Activated CD4-positive, alpha-beta T cell treated with anti-CD3 and anti-CD28 coated beads for 36 hours (primary cell): ENCODE data around the gene PRKCI. TPM values are rescaled to one million over a fixed set of nuclear protein-coding genes. Genes with fewer than 3 reads are reported as not detected.
A peak's percentile ranks its signal among the peaks of the same experiment; 100 is the strongest.
"Not testable (repeated sequence)": the region's sequence is repeated elsewhere in the genome, so short reads cannot be mapped to it uniquely, and the experiment has no call there.

Source experiments
- ATAC-seq: fragments of 200-7000 bp; cut with Tn5 transposase; one replicate; pipeline ENCODE4 v1.10.0; 2021; ENCODE audit warnings: mild to moderate bottlenecking, moderate library complexity
- CTCF ChIA-PET: fragments of 350-600 bp; sonication (Branson Sonifier 250); formaldehyde crosslinking; loops from one replicate; lab custom pipeline; 2021; ENCODE audit warnings: antibody characterized with exemption; lab: Charles Lee
- POLR2A ChIA-PET: fragments of 350-600 bp; sonication (Branson Sonifier 250); formaldehyde crosslinking; loops from one replicate; lab custom pipeline; 2021; ENCODE audit warnings: antibody characterized with exemption, inconsistent platforms; lab: Charles Lee
- DNase-seq: peaks from one replicate; pipeline ENCODE4 v3.0.0-alpha.2; 2020
- H3K27ac Mint-ChIP-seq: one replicate; pipeline ENCODE4 v1.8.0; 2021; ENCODE audit warnings: mixed read lengths
- H3K27me3 Mint-ChIP-seq: one replicate; pipeline ENCODE4 v1.8.0; 2021; ENCODE audit warnings: mixed read lengths
- H3K36me3 Mint-ChIP-seq: one replicate; pipeline ENCODE4 v1.8.0; 2021; ENCODE audit warnings: low read depth, mixed read lengths
- H3K4me1 Mint-ChIP-seq: one replicate; pipeline ENCODE4 v1.8.0; 2021; ENCODE audit warnings: mixed read lengths
- H3K4me3 Mint-ChIP-seq: one replicate; pipeline ENCODE4 v1.8.0; 2021; ENCODE audit warnings: mild to moderate bottlenecking, moderate library complexity, mixed read lengths
- H3K9me3 Mint-ChIP-seq: one replicate; pipeline ENCODE4 v1.8.0; 2021; ENCODE audit warnings: low read depth, mixed read lengths
- intact Hi-C, 2 experiments: fragments of 100-400 bp; cut with DNase I in 1 of 2; cut with micrococcal nuclease in 1 of 2; formaldehyde crosslinking; loops; one replicate each; pipeline versions ENCODE4 v1.14.2 to v1.15.1; 2022 to 2024; cut with DNase I, micrococcal nuclease
- total RNA-seq, 2 experiments: library from RNA; stranded (reverse); gene quantifications; one replicate each; pipeline ENCODE4 v1.2.3, GENCODE V29; 2021

The PRKCI gene
- total RNA-seq, 2 experiments from 2014 or later = 32.3 to 33.0 TPM

DNA sequence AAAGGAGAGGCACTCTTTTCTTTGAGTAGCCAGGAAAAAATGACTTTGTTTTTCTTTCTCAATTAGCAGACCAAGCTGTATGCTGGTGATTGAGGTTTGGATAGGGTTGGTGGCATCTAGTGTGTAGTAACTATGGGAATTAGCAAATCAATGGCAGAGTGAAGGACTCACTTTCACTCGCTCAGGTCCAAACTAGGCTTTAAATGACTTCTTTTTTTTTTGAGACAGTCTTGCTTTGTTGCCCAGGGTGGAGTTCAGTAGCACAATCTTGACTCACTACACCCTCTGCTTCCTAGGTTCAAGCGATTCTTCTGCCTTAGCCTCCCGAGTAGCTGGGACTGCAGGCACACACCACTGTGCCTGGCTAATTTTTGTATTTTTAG lies 35.9 kb downstream of the PRKCI start:
- Mint-ChIP-seq H3K36me3 (peaks cover 51% of the 10 kb centered on the region), H3K27me3 (no peaks in the 10 kb centered on the region), H3K4me1 (peaks cover 43% of the 10 kb centered on the region), H3K9me3 (peaks cover 21% of the 10 kb centered on the region), H3K4me3 (no peak overlapping the region), H3K27ac (peak overlapping the region; percentile 84)
- intact Hi-C loops = loop anchor here (1.0 to 10.0 kb wide), 4 partner anchors 99 to 493 kb away; partner anchors contain the start of genes SKIL (in 2 of the 2), ACTRT3 (in 1 of the 2) and TERC (in 1 of the 2)
- ATAC-seq (peak; percentile 47), DNase-seq (no peak)
- CTCF ChIA-PET = interaction anchor here (0.7 to 1.2 kb wide), 2 partner anchors 41 to 396 kb away, joined by 3 read pairs; no protein-coding TSS in a partner anchor
- POLR2A ChIA-PET = interaction anchor here (0.7 to 1.1 kb wide), 2 partner anchors 33 to 98 kb away, joined by 3 to 4 read pairs; no protein-coding TSS in a partner anchor

GRCh38 chr3:170259907-170260306 lies 37.7 kb downstream of the PRKCI start:
- Mint-ChIP-seq H3K27me3 (no peaks in the 10 kb centered on the region), H3K9me3 (peaks cover 15% of the 10 kb centered on the region), H3K4me3 (no peak overlapping the region), H3K4me1 (peaks cover 43% of the 10 kb centered on the region), H3K36me3 (peaks cover 46% of the 10 kb centered on the region), H3K27ac (no peak overlapping the region)
- DNase-seq (no peak), ATAC-seq (peak; percentile 14)
- ChIA-PET CTCF (no interaction called here), POLR2A (no interaction called here)
- intact Hi-C loops = loop anchor here (5.0 to 10.0 kb wide), 3 partner anchors 97 to 495 kb away; partner anchors contain the start of genes ACTRT3 (in 1 of the 2), SKIL (in 1 of the 2) and TERC (in 1 of the 2)

- Mint-ChIP-seq H3K4me3 (no peak overlapping the region), H3K27me3 (no peaks in the 10 kb centered on the region), H3K36me3 (peaks cover 23% of the 10 kb centered on the region), H3K4me1 (no peaks in the 10 kb centered on the region), H3K27ac (no peak overlapping the region), H3K9me3 (no peaks in the 10 kb centered on the region)
- CTCF ChIA-PET = no interaction called here
- no peak for ATAC-seq
- intact Hi-C loops = no loop called here
- POLR2A ChIA-PET = no interaction called here
- no peak for DNase-seq
These were observed 45.6 kb downstream of the PRKCI start for GRCh38 chr3:170267793-170268192.

DNA sequence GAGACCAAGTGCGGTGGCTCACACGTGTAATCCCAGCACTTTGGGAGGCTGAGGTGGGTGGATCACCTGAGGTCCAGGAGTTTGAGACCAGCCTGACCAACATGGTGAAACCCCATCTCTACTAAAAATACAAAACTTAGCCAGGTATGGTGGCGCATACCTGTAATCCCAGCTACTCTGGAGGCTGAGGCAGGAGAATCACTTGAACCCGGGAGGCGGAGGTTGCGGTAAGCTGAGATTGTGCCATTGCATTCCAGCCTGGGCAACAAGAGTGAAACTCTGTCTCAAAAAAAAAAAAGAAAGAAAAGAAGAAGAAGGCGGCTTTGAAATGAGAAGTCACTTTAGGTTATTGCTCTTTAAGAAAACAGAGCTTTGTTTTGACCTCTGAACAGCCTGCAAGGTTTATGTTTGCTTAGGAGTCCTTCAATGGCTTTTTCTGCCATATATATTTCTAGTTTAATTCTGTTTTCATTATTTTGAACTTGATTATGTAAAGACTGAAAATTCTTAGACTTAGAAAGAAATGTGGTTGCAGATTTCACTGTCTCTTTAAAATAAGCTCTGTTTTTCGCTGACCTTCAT lies 47.5 kb downstream of the PRKCI start:
- ATAC-seq, H3K4me1 Mint-ChIP-seq, H3K4me3 Mint-ChIP-seq, POLR2A ChIA-PET, intact Hi-C loops, H3K27ac Mint-ChIP-seq, DNase-seq, H3K9me3 Mint-ChIP-seq, H3K27me3 Mint-ChIP-seq: not testable (repeated sequence)
- H3K36me3 Mint-ChIP-seq = peaks cover 24% of the 10 kb centered on the region
- CTCF ChIA-PET = interaction anchor here (0.7 kb wide), 1 partner anchor 209 kb away, joined by 3 read pairs; no protein-coding TSS in a partner anchor

GRCh38 chr3:170270282-170270881 lies 48.2 kb downstream of the PRKCI start:
- Mint-ChIP-seq H3K27me3 (no peaks in the 10 kb centered on the region), H3K4me3 (no peak overlapping the region), H3K9me3 (no peaks in the 10 kb centered on the region), H3K27ac (no peak overlapping the region), H3K4me1 (peaks cover 5% of the 10 kb centered on the region), H3K36me3 (peaks cover 19% of the 10 kb centered on the region)
- intact Hi-C loops = no loop called here
- no peak for DNase-seq
- ATAC-seq = no peak
- CTCF ChIA-PET = interaction anchor here (0.7 kb wide), 1 partner anchor 210 kb away, joined by 3 read pairs; no protein-coding TSS in a partner anchor
- POLR2A ChIA-PET = no interaction called here

DNA sequence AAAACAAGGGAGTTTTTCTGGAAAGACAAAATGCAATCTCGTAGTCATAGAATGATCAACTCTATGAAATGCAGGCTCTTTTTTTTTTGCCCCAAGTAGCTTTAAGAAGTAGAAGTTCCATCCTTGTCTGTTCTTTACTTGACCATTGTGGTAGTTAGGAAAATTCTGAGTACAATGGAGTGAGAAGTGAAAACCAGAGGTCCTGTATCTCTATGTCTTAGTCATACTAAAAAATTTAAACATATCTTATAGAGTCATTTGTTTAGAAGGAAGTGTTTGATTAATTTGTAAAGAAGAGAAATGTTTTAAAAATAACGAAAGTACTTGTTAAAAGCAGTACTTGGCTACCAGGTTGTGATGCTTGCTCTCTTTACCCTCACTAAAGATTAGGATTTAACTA lies 52.4 kb downstream of the PRKCI start:
- DNase-seq = no peak
- H3K4me3 Mint-ChIP-seq = no peak overlapping the region
- H3K27me3 Mint-ChIP-seq = no peaks in the 10 kb centered on the region
- ATAC-seq = no peak
- ChIA-PET CTCF (interaction anchor here (1.0 to 1.2 kb wide), 2 partner anchors 12 to 48 kb away, joined by 3 read pairs; no protein-coding TSS in a partner anchor), POLR2A (no interaction called here)
- no peak overlapping the region for H3K27ac Mint-ChIP-seq
- peaks cover 40% of the 10 kb centered on the region for H3K36me3 Mint-ChIP-seq
- no peaks in the 10 kb centered on the region for H3K9me3 Mint-ChIP-seq
- intact Hi-C loops = no loop called here
- peaks cover 25% of the 10 kb centered on the region for H3K4me1 Mint-ChIP-seq

DNA sequence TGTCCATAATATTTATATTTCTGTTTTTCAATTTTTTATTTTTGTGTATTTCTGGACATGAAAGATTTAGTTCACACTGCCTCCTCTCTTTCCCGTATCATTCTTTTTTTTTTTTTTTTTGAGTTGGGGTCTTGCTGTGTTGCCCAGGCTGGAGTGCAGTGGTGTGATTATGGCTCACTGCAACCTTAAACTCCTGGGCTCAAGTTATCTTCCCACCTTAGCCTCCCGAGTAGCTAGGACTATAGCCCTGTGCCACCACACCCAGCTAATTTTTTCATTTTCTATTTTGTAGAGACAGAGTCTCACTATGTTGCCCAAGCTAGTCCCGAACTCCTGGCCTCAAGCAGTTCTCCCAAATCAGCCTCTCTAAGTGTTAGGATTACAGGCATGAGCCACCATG lies 53.6 kb downstream of the PRKCI start:
- POLR2A ChIA-PET = interaction anchor here (0.7 kb wide), 1 partner anchor 97 kb away, joined by 9 read pairs; no protein-coding TSS in a partner anchor
- ATAC-seq = no peak
- intact Hi-C loops = no loop called here
- H3K27me3 Mint-ChIP-seq = no peaks in the 10 kb centered on the region
- peaks cover 43% of the 10 kb centered on the region for H3K36me3 Mint-ChIP-seq
- DNase-seq = no peak
- H3K4me3 Mint-ChIP-seq = no peak overlapping the region
- H3K27ac Mint-ChIP-seq = no peak overlapping the region
- H3K4me1 Mint-ChIP-seq = peaks cover 25% of the 10 kb centered on the region
- CTCF ChIA-PET = interaction anchor here (1.0 to 1.6 kb wide), 2 partner anchors 14 to 536 kb away, joined by 3 read pairs; no protein-coding TSS in a partner anchor
- H3K9me3 Mint-ChIP-seq = no peaks in the 10 kb centered on the region

DNA sequence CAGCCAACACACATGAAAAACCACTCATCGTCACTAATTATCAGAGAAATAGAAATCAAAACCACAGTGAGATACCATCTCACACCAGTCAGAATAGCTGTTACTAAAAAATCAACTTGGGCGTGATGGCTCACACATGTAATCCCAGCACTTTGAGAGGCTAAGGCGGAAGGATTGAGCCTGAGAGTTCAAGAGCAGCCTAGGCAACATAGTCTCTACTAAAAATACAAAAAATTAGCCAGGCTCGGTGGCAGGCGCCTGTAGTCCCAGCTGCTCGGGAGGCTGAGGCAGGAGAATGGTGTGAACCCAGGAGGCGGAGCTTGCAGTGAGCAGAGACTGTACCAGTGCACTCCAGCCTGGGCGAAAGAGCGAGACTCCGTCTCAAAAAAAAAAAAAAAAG lies 55.1 kb downstream of the PRKCI start:
- peaks cover 25% of the 10 kb centered on the region for H3K4me1 Mint-ChIP-seq
- H3K9me3 Mint-ChIP-seq, H3K27ac Mint-ChIP-seq, DNase-seq, intact Hi-C loops, POLR2A ChIA-PET, H3K27me3 Mint-ChIP-seq: not testable (repeated sequence)
- peak overlapping the region; percentile 58 for H3K4me3 Mint-ChIP-seq
- CTCF ChIA-PET = interaction anchor here (0.6 to 0.8 kb wide), 2 partner anchors 412 to 1295 kb away, joined by 3 to 4 read pairs; no protein-coding TSS in a partner anchor
- H3K36me3 Mint-ChIP-seq = peaks cover 39% of the 10 kb centered on the region
- ATAC-seq = peak; percentile 80

- Mint-ChIP-seq H3K4me1 (peaks cover 25% of the 10 kb centered on the region), H3K9me3 (no peaks in the 10 kb centered on the region), H3K4me3 (peak overlapping the region; percentile 58), H3K36me3 (peaks cover 38% of the 10 kb centered on the region), H3K27ac (peak overlapping the region; percentile 76), H3K27me3 (no peaks in the 10 kb centered on the region)
- DNase-seq (no peak), ATAC-seq (peak; percentile 54)
- ChIA-PET CTCF (interaction anchor here (0.6 to 0.8 kb wide), 3 partner anchors 77 to 1294 kb away, joined by 3 to 5 read pairs (median 4); no protein-coding TSS in a partner anchor), POLR2A (interaction anchor here (0.7 kb wide), 1 partner anchor 324 kb away, joined by 4 read pairs; no protein-coding TSS in a partner anchor)
- intact Hi-C loops = no loop called here
These were observed 55.8 kb downstream of the PRKCI start for GRCh38 chr3:170277833-170278580.

DNA sequence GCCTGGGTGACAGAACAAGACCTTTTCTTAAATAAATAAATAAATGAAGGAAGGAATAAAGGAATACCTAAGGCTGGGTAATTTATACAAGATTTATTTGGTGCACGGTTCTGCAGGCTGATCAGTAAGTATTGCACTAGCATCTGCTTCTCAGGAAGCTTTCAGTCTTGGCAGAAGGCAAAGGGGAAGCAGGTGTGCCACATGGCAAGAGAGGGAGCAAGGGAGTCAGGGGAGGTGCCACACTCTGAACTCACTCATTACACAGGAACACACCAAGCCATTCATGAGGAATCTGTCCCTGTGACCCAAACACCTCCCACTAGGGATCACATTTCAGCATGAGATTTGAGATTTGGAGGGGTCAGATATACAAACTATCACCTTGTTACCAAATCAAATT lies 56.4 kb downstream of the PRKCI start:
- no peaks in the 10 kb centered on the region for H3K27me3 Mint-ChIP-seq
- H3K4me3 Mint-ChIP-seq = no peak overlapping the region
- no peaks in the 10 kb centered on the region for H3K9me3 Mint-ChIP-seq
- no peak overlapping the region for H3K27ac Mint-ChIP-seq
- peaks cover 25% of the 10 kb centered on the region for H3K4me1 Mint-ChIP-seq
- intact Hi-C loops = no loop called here
- CTCF ChIA-PET = interaction anchor here (0.7 kb wide), 1 partner anchor 610 kb away, joined by 3 read pairs; no protein-coding TSS in a partner anchor
- peaks cover 35% of the 10 kb centered on the region for H3K36me3 Mint-ChIP-seq
- POLR2A ChIA-PET = no interaction called here
- ATAC-seq = no peak
- no peak for DNase-seq

DNA sequence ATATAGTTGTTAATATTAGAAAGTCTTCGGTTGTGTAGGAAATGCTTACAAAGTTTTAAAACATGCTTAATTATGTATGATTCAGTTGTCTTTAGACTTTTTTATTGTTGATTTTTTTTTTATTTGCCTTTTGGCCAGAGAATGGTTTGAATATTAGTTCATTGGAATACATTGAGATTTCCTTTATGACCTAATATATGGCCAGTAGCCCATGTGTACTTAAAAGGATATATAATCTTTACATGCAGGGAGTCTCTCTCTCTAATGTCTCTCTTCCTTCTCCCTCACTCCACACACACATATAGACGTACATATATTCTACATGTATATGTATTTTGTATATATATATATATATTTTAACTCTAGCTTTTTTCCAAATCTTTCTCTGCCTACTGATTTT lies 68.0 kb downstream of the PRKCI start:
- H3K9me3 Mint-ChIP-seq = no peaks in the 10 kb centered on the region
- ChIA-PET POLR2A (no interaction called here), CTCF (interaction anchor here (1.5 kb wide), 1 partner anchor 34 kb away, joined by 3 read pairs; no protein-coding TSS in a partner anchor)
- intact Hi-C loops = no loop called here
- H3K27me3 Mint-ChIP-seq = no peaks in the 10 kb centered on the region
- ATAC-seq (no peak), DNase-seq (no peak)
- no peaks in the 10 kb centered on the region for H3K4me1 Mint-ChIP-seq
- no peak overlapping the region for H3K27ac Mint-ChIP-seq
- peaks cover 9% of the 10 kb centered on the region for H3K36me3 Mint-ChIP-seq
- H3K4me3 Mint-ChIP-seq = no peak overlapping the region
